MCF 10A (cell line): ENCODE results near the gene DYNLT1. TPM values are rescaled to one million over a fixed set of nuclear protein-coding genes. Genes with fewer than 3 reads are reported as not detected.

Experiments used
- BruUV-seq: library from RNA; stranded (reverse); fragments of 400-500 nt; replicated peaks from 2 replicates; lab custom pipeline; 2021; lab: Mats Ljungman, UMichigan
- CTCF ChIA-PET: fragments of 300-600 bp; sonication (Branson Sonifier 250); formaldehyde crosslinking; extraction: SDS; loops from one replicate; lab custom pipeline; 2021; ENCODE audit warnings: antibody characterized with exemption, inconsistent platforms; lab: Yijun Ruan, JAX
- POLR2A ChIA-PET: fragments of 300-600, 350-650 bp; sonication (Branson Sonifier 250); formaldehyde crosslinking; extraction: SDS; loops from one replicate; lab custom pipeline; 2020; ENCODE audit warnings: antibody characterized with exemption, inconsistent platforms; lab: Yijun Ruan, JAX
- DNase-seq: peaks from one replicate; pipeline ENCODE4 v3.0.0-alpha.2; 2018; ENCODE audit not compliant: unreplicated experiment
- H3K27ac Mint-ChIP-seq: one replicate; pipeline ENCODE4 v1.8.0; 2022; ENCODE audit warnings: mild to moderate bottlenecking, low read depth, mixed read lengths; ENCODE audit not compliant: unreplicated experiment
- H3K27me3 Mint-ChIP-seq: one replicate; pipeline ENCODE4 v1.8.0; 2022; ENCODE audit warnings: mixed read lengths; ENCODE audit not compliant: insufficient read depth, unreplicated experiment
- H3K36me3 Mint-ChIP-seq: one replicate; pipeline ENCODE4 v1.8.0; 2022; ENCODE audit warnings: mild to moderate bottlenecking, moderate library complexity, mixed read lengths; ENCODE audit not compliant: insufficient read depth, unreplicated experiment
- H3K4me1 Mint-ChIP-seq: one replicate; pipeline ENCODE4 v1.8.0; 2022; ENCODE audit warnings: mixed read lengths; ENCODE audit not compliant: insufficient read depth, unreplicated experiment
- H3K4me3 Mint-ChIP-seq: one replicate; pipeline ENCODE4 v1.8.0; 2022; ENCODE audit warnings: mild to moderate bottlenecking, moderate library complexity, mixed read lengths; ENCODE audit not compliant: unreplicated experiment
- H3K9me3 Mint-ChIP-seq: one replicate; pipeline ENCODE4 v1.8.0; 2022; ENCODE audit warnings: mixed read lengths; ENCODE audit not compliant: unreplicated experiment
- intact Hi-C: fragments of 100-400 bp; cut with micrococcal nuclease; formaldehyde crosslinking; loops from 2 replicates; pipeline ENCODE4 v1.14.1; 2022
- total RNA-seq: library from RNA; stranded (reverse); gene quantifications from 2 replicates; pipeline ENCODE4 v1.2.3, GENCODE V29; 2022
- TF ChIP-seq, protein P1 (sequence below): fragments of 200-600 bp; IDR thresholded peaks from one replicate; pipeline ENCODE4 v1.8.0; 2022; ENCODE audit warnings: antibody characterized with exemption, mild to moderate bottlenecking; ENCODE audit not compliant: unreplicated experiment

The DYNLT1 gene
- total RNA-seq, 1 experiment from 2014 or later, result 122 TPM

GRCh38 chr6:158631678-158632537 is 12.6 kb downstream of the DYNLT1 start:
- Mint-ChIP-seq H3K4me1 (peaks cover 13% of the 10 kb centered on the region), H3K27me3 (no peaks in the 10 kb centered on the region), H3K27ac (peak overlapping the region; percentile 81), H3K36me3 (peaks cover 68% of the 10 kb centered on the region), H3K9me3 (no peaks in the 10 kb centered on the region), H3K4me3 (no peak overlapping the region)
- BruUV-seq, result no TSS peak
- ChIA-PET POLR2A (interaction anchor here (6.5 kb wide), 1 partner anchor 10 kb away, joined by 41 read pairs; the partner anchor contains the start of gene DYNLT1), CTCF (interaction anchor here (0.7 to 1.1 kb wide), 2 partner anchors 61 to 418 kb away, joined by 3 read pairs; no protein-coding TSS in a partner anchor)
- TF ChIP-seq, protein P1, sequence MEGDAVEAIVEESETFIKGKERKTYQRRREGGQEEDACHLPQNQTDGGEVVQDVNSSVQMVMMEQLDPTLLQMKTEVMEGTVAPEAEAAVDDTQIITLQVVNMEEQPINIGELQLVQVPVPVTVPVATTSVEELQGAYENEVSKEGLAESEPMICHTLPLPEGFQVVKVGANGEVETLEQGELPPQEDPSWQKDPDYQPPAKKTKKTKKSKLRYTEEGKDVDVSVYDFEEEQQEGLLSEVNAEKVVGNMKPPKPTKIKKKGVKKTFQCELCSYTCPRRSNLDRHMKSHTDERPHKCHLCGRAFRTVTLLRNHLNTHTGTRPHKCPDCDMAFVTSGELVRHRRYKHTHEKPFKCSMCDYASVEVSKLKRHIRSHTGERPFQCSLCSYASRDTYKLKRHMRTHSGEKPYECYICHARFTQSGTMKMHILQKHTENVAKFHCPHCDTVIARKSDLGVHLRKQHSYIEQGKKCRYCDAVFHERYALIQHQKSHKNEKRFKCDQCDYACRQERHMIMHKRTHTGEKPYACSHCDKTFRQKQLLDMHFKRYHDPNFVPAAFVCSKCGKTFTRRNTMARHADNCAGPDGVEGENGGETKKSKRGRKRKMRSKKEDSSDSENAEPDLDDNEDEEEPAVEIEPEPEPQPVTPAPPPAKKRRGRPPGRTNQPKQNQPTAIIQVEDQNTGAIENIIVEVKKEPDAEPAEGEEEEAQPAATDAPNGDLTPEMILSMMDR, result no peak
- intact Hi-C loops, result no loop called here
- DNase-seq, result peak; percentile 67

DNA sequence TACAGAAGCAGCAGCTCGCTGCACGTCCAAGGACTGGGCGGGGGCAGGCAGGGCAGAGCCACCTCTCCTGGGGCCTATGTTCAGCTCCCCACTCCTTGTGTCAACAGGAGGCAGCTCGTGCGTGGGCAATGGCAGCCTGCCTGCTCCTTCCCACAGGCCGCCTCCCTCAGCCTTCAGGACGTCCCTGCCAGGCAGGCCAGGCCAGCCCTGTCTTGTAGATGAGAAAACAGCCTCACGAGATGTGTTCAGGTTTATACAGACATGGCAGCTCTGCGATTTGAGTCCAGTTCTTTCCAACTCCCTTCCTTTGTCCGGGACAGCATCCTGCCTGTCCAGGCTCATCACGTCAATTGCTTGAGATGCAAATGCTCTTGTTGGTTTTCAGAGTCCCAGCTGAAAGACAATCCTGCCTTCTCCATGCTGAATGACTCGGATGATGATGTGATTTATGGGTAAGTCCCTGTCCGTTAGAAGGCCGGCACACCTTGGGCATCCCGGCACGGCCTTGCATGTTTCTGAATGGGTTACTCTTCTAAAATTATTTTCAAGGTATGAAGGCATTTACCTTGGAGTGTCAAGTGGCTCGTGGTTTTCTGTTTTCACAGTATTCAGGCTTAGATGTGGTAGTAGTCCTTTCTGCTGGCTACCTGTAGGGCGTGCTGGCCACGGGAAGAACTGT is 13.5 kb downstream of the DYNLT1 start:
- Mint-ChIP-seq H3K4me3 (no peak overlapping the region), H3K4me1 (peaks cover 13% of the 10 kb centered on the region), H3K36me3 (peaks cover 70% of the 10 kb centered on the region), H3K27me3 (no peaks in the 10 kb centered on the region), H3K9me3 (no peaks in the 10 kb centered on the region), H3K27ac (peak overlapping the region; percentile 81)
- ChIA-PET CTCF (interaction anchor here (0.6 to 1.5 kb wide), 5 partner anchors 27 to 417 kb away, joined by 3 to 6 read pairs (median 3); no protein-coding TSS in a partner anchor), POLR2A (interaction anchor here (6.5 kb wide), 1 partner anchor 11 kb away, joined by 41 read pairs; the partner anchor contains the start of gene DYNLT1)
- DNase-seq, result no peak
- no TSS peak for BruUV-seq
- intact Hi-C loops, result no loop called here
- TF ChIP-seq, protein P1, result no peak

DNA sequence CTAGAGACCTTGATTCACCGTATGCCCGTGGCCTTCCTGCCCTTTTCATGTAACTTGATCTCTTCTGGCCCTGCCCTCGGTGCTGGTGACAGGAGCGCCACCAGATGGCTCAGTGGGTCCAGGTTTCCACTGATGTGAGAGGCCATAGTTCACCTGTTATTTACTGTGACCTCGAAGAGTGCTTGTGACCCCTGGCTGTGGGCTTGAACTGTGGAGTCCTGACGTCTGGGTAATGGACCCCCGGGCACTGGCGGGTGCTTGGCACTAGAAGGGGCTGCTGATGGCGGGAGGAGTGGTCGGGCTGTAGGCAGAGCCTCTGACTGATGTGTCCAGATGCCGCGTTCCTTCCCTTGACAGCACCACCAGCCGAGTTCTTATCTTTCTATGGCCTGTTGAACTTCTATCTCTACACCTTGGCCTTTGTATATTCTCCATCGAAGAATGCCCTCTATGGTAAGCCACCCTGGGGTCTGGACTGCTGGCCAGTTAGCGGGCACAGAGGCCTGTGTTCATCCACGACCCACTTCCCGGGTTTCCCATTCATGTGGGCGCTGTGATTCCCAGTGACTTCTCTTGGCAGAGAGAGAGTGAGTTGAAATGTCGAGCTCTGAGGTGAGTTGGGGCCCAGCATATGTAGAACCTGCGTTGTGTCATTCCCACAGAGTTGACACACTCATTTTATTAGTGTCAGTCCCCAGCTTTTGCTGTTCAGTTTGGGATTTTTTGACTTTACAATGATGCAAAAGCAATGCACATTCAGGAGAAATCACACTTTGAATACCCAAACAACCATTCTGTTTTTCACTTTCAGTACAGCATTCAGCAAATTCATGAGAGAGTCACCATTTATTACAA is 14.9 kb downstream of the DYNLT1 start:
- Mint-ChIP-seq H3K27me3 (no peaks in the 10 kb centered on the region), H3K27ac (no peak overlapping the region), H3K4me1 (peaks cover 13% of the 10 kb centered on the region), H3K36me3 (peaks cover 70% of the 10 kb centered on the region), H3K4me3 (no peak overlapping the region), H3K9me3 (no peaks in the 10 kb centered on the region)
- BruUV-seq, result no TSS peak
- CTCF ChIA-PET, result interaction anchor here (0.6 to 1.5 kb wide), 8 partner anchors 18 to 937 kb away, joined by 3 to 6 read pairs (median 4); no protein-coding TSS in a partner anchor
- TF ChIP-seq, protein P1, result peak; percentile 6
- POLR2A ChIA-PET, result interaction anchor here (6.5 kb wide), 1 partner anchor 13 kb away, joined by 41 read pairs; the partner anchor contains the start of gene DYNLT1
- intact Hi-C loops, result no loop called here
- DNase-seq, result no peak
